ENCODE measurements around the gene CYP4F22.
A peak's percentile ranks its signal among the peaks of the same experiment; 100 is the strongest.

The CYP4F22 gene

GRCh38 chr19:15538774-15539173 lies 30.4 kb downstream of the CYP4F22 start:
- no peak for DNase-seq

GRCh38 chr19:15539638-15540037 lies 31.3 kb downstream of the CYP4F22 start:
- no peak for DNase-seq

GRCh38 chr19:15540435-15540834 lies 32.1 kb downstream of the CYP4F22 start:
- no peak for DNase-seq

- DNase-seq, result no peak
Measured at GRCh38 chr19:15544283-15544682, 36.0 kb downstream of the CYP4F22 start.

GRCh38 chr19:15544970-15545369 lies 36.6 kb downstream of the CYP4F22 start:
- DNase-seq, result no peak

GRCh38 chr19:15548648-15549047 lies 40.3 kb downstream of the CYP4F22 start:
- no peak for DNase-seq

GRCh38 chr19:15549581-15549980 lies 41.3 kb downstream of the CYP4F22 start:
- no peak for DNase-seq

- DNase-seq, result no peak
Measured at GRCh38 chr19:15550273-15550672, 41.9 kb downstream of the CYP4F22 start.

GRCh38 chr19:15550929-15551292 lies 42.6 kb downstream of the CYP4F22 start:
- no peak for DNase-seq

- DNase-seq, result peak; percentile 61 to 73
Measured at GRCh38 chr19:15551293-15552004, 43.1 kb downstream of the CYP4F22 start.

- no peak for DNase-seq
Measured at GRCh38 chr19:15555021-15555420, 46.7 kb downstream of the CYP4F22 start.

- DNase-seq, result peak; percentile 99
Measured at GRCh38 chr19:15555759-15556633, 47.7 kb downstream of the CYP4F22 start.

- DNase-seq, result no peak
Measured at GRCh38 chr19:15556634-15557181, 48.4 kb downstream of the CYP4F22 start.

- DNase-seq, result no peak
Measured at GRCh38 chr19:15557223-15557622, 48.9 kb downstream of the CYP4F22 start.

GRCh38 chr19:15562145-15562544 lies 53.8 kb downstream of the CYP4F22 start:
- no peak for DNase-seq

GRCh38 chr19:15562861-15563260 lies 54.5 kb downstream of the CYP4F22 start:
- no peak for DNase-seq

GRCh38 chr19:15563325-15563794 lies 55.0 kb downstream of the CYP4F22 start:
- DNase-seq, result no peak

GRCh38 chr19:15563931-15564330 lies 55.6 kb downstream of the CYP4F22 start:
- no peak for DNase-seq

- DNase-seq, result no peak
Measured at GRCh38 chr19:15564534-15565168, 56.3 kb downstream of the CYP4F22 start.

GRCh38 chr19:15570420-15570819 lies 62.1 kb downstream of the CYP4F22 start:
- DNase-seq, result no peak

- no peak for DNase-seq
Measured at GRCh38 chr19:15575406-15575805, 67.1 kb downstream of the CYP4F22 start.

GRCh38 chr19:15576526-15577156 lies 68.3 kb downstream of the CYP4F22 start:
- no peak for DNase-seq
